Stimulated activated naive CD4-positive, alpha-beta T cell treated with Interleukin-2 at 50 U/mL for 16 hours (primary cell): ENCODE data around the gene CDC42EP3.

Source experiments
- DNase-seq: peaks from one replicate; lab custom pipeline; 2025; lab: John Stamatoyannopoulos, UW

Gene CDC42EP3

DNA sequence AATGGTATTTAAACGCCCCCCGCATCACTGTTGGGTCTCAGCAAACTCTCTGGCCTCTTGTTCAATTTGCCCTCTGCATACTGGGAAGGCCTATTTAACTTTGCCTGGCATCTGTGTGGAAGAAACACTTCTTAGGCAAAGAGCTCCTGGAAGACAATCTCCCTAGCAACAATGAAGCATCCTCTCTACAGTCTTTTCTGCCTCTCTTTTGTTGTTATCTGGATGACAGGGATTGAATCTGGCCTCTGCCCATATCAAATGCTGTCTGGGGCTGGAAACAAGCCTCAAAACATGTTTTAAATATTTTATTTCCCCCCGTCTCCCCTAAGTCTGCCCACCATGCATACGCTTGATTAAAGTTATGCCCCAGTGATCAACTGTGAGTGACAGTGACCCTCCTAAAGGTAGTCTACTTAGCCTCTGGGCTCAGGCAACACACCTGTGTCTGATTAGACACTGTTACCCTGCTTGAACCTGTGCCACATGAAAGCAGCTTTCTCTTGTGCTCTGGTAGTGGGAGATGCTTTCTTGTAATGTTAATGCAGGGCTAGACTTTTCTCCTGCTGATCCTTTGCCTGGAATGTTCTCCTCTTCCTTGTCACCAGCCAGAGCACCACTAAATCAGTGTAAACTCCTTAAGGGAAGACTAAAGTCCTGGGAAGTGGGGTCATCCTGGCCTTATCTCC, 34.9 kb downstream of the CDC42EP3 start:
- no peak for DNase-seq

DNA sequence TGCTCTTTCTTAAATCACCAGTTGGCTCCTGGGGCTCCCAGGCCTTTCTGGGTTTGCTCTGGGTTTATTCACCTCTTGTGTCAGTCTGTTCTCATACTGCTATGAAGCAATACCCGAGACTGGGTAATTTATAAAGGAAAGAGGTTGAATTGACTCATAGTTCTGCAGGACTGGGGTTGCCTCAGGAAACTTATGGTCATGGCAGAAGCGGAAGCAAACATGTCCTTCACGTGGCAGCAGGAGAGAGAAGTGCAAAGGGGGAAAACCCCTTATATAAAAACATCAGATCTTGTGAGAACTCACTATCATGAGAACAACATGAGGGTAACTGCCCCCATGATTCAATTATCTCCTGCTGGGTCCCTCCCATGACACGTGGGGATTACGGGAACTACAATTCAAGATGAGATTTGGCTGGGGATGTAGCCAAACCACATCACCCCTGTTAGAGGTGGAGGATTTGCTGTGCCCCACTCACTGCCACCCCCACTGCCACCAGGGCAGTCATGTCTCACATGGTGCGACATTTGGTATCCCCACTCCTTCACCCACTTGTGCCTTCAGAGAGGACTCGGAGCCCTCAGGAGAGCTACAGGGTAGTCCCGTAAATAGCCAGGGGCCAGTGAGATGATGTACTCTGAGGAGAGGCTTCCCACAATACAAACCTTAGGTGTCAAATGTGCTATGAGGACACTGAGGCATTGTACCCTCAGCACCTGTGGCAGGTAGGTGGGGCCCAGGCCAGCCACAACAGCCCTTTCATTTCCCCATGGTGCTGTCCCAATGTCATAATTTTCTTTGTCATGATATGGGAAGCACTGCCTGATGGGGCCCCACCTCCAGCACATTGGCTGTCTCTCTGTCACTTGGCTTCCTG, 35.7 kb downstream of the CDC42EP3 start:
- peak; percentile 87 for DNase-seq

DNA sequence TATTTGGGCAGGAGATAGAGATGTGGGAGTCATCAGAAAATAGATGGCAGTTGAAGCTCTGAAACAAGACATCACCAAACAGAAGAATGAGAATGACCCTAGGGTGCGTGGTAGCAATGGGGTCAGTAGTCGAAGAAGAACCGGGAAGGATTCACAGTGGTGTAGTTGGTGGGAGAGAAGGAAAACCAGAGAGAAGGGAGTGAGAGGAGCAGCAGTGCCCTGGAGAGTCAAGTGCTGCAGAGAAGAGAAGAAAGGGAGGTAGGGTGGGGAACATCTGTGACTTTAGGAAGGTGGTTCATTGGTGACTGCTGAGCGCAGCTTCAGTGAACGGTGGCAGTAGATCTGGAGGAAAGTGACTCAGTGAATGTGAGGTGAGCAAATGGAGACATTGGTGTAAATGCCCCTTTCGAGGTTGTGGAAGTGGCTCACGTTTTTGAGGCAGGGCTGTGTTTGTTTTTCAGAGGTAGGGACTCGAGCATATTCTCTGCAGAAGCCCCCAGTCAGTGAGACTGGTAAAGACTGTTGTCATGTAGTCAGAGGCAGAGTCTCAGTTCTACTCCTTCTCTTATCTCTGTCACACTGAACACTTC, 36.4 kb downstream of the CDC42EP3 start:
- DNase-seq: no peak

DNA sequence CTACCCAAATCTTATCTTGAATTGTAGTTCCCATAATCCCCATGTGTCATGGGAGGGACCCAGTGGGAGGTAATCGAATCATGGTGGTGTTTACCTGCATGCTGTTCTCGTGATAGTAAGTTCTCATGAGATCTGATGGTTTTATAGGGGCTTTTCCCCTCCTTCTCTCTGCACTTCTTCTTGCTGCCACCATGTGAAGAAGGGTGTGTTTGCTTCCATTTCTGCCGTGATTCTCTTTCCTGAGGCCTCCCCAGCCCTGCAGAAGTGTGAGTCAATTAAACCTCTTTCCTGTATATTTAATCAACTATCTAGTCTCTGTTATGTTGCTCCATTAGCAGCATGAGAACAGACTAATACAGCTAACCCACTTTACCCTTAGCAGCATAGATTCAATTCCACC, 37.6 kb downstream of the CDC42EP3 start:
- DNase-seq: no peak

DNA sequence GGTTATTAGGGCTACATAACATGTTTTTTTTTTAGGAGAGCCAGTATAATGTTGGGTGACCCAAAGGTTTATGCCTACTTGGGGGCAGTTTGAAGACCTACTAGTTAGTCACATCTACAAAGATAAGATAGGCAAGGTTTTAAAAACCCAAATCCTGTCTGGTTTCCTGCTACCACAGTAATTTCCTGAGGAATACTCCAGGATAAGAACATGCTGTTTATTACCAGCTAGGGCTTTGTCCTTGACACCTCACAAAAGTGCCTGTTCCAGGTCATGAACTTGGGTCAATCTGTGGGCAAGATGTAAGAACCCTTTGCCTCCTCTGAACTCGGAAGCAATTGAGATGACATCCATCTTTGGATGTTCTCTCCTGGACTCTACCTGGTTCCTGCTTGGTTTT, 38.2 kb downstream of the CDC42EP3 start:
- DNase-seq: no peak

DNA sequence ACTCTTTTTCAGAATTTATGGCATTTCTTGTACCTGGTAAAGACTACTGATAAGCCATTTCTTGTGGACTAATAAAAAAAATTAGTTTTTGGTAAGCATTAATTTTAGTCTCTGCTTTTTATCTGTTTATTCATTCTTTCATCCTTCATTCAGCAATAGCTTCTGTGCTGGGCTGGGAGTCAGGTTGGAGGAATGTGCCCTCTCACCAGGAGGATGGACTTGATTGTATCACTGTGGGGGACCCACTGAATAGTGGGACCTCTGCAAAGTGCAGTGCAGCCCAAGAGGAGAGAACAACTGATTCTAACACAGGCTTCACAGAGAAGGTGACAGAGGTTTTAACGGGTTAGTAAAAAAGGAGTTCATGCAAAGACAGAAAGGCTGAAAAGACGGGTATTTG, 39.1 kb downstream of the CDC42EP3 start:
- no peak for DNase-seq

DNA sequence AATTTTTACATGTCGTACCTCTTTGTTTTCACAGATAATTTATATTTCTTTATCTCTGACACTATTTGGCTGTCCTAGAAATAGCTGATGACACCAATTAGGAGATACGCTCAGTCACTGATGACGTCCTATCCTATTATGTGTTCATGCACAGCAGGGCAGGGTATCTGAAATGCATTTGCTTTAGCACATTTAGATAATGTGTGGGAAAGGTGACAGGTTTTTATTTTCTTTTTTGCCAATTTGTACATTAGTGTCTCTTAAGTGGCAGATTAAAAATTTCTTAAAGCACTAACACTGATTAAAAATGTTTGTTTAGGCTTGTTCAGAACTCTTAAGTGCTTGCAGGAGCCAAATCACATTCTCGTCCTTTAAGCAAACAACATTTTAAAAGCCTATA, 39.7 kb downstream of the CDC42EP3 start:
- no peak for DNase-seq

DNA sequence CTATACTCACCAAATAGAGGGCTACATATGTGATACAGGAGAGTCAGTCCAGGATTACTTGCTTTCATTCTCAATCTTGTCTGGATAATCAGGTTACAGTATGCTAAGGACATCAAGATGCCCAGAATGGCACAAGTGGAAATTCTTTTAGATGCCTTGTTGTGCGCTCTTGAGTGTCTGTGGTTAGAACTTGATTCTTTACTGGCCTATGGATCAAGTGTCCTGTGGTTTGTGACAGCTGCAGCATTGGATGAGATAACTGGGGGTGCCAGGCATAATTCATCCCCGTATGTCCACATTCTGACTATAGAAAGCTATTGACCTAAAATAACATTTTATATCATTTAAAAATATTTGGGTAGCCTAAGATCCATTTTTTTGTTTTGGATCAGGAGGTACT, 40.1 kb downstream of the CDC42EP3 start:
- no peak for DNase-seq

DNA sequence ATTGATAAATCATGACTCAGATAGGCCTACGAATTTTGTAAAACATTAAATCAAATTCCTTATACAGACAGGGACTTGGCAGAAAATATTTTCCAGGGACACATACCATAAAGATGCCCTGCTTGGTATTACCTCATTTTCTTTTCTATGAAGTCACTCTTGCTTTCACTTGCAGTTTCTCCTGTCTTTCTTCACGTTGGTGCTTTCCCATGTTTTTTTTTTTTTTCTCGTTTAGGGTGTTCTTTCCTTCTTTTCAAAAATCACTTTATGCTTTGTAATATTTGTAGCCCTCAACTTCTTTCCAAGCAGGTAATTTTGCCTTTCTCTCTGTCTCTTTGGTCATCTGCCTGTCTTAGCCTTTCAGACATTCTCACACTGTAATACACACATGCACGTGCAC, 40.7 kb downstream of the CDC42EP3 start:
- DNase-seq: no peak

DNA sequence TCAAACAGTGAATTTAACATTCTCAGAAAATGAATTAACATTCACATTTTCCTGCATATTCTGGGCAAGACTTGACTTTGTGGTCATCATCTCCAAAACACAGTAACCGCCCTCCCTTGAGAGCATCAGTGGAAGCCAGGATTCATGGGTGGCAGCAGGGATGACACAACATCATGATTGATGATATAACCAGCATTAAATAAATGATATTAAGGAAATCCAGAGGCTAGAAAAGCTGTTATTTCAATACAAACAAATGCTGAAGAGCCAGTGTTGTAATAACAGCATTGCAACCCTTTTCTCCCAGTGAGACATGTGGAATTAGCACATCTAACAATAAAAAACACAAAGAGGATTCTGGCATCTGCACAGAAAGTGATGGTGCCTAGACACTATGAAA, 41.1 kb downstream of the CDC42EP3 start:
- DNase-seq: no peak

DNA sequence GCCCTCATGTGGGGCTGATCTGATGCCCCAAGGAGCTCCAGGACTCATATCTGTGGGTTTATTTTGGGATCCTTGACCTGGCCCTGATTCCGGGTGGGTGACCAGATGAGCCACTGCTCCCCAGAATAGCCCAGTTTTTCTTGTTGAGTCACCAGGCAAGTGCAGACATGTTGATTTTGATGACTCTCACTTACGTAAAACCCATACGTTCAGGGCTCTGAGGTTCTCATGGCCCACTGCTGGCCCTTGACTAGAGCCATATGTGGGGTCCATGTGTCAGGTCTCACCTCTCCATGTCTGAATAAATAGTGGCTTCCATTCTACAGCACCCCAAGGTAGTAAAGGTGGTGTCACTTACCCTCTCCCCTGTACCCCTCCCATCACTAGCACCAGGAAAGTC, 41.9 kb downstream of the CDC42EP3 start:
- DNase-seq: no peak

DNA sequence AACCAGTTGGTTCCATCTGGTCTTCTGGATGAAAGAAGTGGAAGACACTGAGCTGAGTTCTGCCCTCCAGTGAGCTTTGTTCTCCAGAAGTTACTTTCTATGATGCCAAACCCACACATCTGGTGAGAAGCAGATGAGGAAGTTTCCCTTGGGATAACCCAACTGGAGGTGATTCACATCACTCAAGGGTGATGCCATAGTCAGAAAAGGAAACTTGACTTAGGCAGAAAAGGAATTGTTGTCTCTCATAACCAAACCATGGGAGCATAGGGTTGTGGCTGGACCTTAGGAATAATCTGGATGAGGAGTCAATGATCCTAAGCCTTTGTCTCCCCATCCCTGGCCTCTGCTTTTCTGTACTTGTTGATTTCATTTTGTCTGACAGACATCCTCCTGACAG, 43.7 kb downstream of the CDC42EP3 start:
- DNase-seq: no peak

DNA sequence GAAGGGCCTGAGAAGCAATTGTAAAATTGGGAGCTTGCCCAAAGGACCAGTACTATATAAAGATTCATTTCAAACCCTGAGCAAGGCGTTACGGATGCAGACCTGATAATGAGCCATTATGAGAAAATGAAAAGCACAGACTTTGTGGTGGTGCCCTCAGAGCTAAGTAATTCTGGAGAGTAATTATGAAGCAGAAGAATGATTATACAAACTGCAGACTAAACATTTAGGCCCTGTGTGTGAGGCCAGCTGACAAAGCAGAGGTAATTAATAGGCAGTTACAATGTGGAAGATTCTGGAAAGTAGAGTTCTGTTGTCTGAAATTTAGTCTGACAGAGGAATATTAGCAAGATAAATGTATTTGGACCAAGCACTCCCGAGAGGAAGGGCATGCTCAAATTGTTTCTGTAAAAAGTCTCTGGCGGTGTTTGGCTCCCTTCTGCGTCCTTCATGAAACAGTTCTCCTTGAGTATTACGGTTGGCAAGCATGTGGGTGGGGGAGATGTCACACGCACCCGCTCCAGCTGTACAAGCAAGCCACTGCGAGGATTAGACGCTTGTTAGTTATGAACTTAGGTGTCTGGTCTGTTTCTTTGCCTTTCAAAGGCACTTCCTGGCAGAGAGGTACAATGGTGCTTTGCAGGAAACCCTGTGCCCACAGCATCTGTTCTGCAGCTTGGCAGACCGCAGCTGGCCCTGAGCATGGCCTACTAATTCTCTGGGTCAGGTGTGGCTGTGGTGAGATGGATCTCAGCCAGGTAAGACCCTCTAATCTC, 45.5 kb downstream of the CDC42EP3 start:
- DNase-seq: peak; percentile 58

DNA sequence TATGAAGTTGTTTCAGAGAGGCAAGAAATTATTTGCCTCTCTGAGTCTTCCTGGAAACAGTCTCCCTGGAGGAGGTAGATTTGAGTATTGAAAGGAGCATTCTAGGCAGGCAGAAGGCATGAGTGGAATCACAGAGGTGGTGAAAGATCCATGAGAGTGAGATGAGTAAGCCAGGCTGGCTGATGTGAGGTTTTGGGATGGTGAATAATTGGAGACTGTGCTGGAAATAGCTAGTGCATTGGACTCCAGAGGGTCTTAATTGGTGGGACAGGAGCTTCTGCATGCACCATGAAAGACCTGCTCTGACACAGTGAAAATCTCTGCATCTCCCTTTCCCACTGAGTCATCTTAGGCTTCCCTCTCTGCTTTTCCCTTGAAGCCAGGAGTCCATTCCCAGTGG, 46.3 kb downstream of the CDC42EP3 start:
- no peak for DNase-seq

DNA sequence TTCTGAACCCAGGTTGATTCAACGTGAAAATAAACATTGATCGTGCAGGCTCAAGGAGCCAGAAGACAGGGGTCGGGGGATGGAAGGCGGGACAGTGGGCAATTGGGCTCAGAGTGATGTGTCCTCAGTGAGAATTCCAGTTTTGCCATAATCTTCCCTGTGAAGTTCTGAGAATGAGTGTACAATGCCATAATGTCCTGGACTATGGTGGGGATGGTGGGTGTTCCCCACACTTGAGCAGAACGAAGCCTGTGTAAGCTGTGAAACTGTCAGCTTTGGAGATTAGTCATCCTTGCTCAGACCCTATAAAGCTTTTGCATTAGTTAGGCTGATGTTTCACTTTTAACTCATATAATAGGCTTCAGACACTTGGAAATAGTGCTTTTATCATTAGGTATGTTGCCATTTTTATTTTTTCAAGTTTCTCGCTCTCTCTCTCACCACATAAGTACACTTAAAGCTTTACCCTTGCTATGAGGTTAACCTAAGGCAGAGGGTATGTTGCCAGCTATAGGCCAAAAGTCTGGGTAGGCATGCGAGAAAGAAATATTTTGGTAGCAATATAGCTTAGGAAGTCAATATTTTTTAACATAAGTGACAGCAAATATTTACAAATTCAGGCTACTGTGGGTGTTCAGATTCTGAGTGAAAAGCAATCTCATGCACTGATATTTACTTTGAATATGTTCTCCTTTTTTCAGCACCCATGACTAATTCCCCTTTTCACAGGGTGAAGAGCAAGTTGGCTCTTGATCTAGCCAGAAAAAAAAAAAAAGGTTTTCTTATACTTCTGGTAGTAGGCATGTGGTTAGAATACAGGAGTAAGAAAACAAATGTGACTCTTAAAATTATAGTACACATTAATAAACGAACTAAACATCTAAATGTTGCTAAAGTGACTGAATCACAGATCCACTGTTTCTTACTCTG, 47.2 kb downstream of the CDC42EP3 start:
- peak; percentile 29 for DNase-seq

DNA sequence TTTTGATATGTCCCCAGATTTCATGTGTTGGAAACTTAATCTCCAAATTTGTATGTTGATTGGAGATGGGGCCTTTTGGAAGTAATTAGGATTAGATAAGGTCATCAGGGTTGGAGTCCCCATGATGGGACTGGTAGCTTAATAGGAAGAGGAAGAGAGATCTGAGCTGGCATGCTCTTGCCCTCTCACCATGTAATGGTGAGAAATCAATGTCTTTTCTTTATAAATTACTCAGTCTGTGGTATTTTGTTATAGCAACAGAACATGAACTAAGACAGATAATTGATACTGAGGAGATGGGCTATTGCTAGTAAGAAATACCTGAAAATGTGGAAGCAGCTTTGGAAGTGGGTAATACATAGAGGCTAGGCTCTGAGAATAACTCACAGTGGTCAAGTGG, 48.0 kb downstream of the CDC42EP3 start:
- no peak for DNase-seq

DNA sequence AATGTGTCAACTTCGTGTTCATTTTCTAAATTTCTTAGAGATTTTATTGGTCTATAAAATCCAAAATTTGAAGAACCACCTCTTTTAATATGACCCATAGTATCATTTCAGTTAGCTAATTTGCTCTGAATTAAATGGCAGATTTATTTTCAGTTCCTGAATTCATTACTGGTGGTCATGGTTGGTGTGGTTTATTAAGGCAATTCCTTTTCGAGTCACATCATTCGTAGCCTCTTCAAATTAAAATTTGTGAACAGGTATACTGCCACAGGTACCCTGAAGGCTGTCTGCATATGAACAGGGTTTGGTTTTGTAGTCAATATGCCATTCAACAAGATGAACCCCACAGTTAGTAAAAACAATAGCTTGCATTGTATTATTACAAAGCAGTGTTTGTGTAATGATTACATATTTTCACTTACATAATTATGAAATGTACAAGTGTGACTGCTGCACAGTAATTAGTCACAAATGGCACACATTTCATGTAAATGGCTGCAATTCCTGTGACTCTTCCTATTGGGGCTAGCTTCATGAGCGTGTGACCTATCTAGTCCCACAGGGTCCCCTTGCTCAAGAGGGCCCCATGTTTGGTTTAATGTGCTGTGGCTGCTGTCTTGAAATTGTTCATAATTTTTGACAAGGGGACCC, 48.9 kb downstream of the CDC42EP3 start:
- no peak for DNase-seq

DNA sequence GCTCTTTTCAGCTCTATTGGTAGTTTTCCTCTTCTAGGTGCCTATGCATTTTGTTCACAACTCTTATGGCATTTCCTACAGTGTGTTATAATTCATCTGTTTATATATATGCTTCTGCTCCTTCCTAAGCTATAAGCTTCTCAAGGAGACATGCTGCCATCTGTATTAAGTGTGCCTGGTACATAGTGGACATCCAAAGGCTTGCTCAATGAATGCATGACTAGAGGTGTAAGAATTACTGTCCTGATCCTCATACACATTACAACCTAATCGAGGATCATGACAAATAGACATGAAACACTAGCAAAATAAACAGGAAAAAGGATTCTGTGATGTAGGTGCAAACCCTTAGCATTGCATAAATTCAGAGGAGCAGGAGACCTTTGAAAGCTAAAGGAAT, 50.2 kb downstream of the CDC42EP3 start:
- no peak for DNase-seq

DNA sequence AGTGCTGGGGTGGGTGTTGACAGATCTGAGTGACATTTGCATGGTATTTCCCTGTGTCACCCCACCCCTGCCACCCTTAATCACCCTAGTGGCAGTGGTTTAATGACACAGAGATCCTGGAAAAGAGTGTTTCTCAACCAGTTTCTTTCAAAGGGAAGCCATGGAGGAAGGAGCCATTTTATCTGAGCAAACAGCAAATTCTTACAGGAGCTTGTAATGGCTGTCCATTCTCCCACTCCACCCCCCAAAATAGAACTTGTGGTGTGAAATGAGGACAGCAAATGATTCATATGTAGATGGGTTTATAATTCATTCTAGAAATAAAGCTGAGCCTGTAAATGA, 51.5 kb downstream of the CDC42EP3 start:
- no peak for DNase-seq

DNA sequence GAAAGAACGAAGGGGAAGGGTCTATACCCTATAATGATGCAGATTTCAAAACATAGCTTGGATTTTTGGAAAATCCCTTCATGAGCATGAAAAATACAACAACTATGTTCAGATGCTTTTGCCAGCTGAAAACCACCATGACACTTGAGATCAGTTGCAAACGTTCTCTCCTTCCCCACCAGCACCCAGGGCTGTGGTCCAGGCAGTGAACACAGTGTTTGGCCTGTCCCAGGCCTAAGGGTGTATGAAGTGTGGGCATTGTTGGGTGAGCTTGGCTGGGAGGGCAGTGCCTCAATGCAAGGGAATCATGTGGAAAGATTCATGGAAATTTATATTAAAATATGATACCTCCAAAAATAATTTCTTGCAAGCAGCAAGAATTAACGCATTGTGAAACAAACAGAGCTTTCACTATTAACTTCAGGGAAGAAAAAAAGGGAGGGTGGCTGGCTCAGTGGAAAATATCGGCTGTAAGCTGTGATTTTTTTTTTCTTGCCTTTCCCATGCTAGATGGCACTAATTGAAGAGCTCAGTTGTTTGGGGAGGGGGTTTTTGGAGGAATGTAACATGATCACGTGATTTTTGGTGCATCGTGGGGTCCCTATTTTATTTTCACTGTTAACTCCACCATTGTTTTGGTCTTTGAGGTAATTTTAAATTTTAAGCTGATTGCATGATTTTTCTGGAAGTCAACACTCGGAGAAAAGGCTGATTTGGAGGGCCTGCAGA, 52.0 kb downstream of the CDC42EP3 start:
- no peak for DNase-seq
